CD4-positive, alpha-beta T cell treated with Interleukin-10 for 1 hour (primary cell): ENCODE data around the gene TLN1.
A peak's percentile ranks its signal among the peaks of the same experiment; 100 is the strongest.

Source experiments
- DNase-seq: peaks from one replicate; pipeline ENCODE4 v3.0.0-alpha.2; 2020

TLN1 gene

GRCh38 chr9:35705372-35705771 is 26.6 kb downstream of the TLN1 start:
- no peak for DNase-seq

DNA sequence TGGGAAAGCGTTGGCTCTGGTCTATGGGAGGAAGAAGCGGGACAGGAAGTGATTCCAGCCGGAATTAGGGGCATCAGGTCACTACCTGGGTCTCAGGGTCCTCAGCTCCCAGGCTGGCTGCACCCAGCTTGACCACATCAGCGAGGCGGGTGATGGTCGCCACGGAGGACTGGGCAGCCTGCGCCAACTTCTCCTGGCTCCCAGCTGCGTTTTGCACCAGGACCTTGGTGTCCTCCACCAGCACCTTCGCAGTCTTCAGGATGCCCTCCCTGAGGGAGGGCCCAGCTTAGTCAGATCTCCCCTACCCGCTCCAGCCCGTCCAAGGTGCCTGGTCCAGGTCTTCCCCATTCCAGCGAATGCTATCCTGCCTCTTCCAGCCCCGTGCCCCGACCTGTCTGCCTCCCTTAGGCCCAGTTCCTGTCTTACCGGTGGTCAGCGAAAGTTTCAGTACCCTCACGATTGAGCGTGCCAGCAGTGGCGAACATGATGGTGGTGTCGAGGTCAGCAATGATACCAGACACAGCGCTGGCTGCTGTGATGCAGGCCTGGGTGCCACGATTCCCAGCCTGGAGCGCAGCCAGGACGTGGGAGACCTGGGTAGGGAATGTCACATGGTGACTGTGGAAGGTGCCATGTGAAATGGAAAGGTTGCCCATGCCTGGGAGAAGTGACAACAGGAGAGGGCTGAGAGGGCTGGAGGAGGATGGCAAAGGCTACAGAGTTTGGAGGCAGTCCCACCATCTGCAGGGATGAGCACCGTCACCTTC is 27.9 kb downstream of the TLN1 start:
- no peak for DNase-seq

DNA sequence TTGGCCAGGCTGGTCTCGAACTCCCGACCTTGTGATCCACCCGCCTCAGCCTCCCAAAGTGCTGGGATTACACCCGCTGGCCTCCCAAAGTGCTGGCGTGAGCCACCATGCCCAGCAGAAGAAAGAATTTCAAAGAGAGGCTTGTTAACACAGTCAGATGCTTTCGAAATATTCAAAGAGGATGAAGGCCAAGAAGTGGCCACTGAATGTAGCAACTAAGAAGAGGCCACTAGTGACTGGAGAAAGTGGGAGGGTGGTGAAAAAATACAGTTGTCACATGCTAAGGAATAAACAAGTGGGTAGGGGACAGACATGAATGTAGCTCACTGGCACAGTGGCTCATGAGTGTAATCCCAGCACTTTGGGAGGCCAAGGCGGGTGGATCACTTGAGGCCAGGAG is 29.3 kb downstream of the TLN1 start:
- DNase-seq = no peak

DNA sequence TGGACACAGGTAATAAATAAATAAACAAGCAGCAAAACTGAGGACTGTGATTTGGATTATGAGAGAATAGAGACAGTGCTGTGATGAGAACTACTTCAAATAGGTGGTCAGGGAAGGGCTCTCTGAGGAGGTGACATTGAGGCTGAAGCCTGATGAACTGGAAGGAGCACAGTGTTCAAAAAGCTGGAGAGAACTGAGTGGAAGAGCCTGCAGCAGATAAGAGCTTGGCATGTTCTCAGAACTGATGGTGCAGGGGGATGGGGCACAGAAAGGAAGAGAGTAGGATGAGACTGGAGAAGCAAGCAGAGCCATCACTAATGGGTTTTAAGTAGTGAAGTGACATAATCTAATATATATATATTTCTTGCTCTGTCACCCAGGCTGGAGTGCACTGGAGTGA is 31.1 kb downstream of the TLN1 start:
- DNase-seq = no peak

GRCh38 chr9:35700031-35700430 is 32.0 kb downstream of the TLN1 start:
- DNase-seq = no peak

GRCh38 chr9:35698231-35698630 is 33.8 kb downstream of the TLN1 start:
- no peak for DNase-seq

DNA sequence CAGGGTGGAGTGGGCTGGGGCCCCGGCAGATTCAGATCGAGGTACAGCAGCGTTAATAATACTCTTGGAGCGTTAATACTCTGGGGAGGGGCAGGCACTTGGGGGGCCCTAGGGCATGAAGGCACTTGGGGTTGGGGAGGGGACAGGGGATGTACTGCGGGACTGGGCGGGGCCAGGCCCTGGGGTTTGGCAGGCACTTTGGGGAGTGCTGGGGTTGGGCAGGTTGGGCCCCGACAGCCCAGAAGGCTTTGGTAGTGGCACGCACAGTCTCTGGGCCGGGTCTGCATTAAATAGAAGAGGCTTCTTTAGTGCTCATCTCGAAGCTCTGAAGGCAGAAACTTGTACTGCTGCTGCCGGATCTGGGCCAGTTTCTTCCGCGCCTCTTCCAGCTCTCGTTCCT is 34.5 kb downstream of the TLN1 start:
- no peak for DNase-seq

DNA sequence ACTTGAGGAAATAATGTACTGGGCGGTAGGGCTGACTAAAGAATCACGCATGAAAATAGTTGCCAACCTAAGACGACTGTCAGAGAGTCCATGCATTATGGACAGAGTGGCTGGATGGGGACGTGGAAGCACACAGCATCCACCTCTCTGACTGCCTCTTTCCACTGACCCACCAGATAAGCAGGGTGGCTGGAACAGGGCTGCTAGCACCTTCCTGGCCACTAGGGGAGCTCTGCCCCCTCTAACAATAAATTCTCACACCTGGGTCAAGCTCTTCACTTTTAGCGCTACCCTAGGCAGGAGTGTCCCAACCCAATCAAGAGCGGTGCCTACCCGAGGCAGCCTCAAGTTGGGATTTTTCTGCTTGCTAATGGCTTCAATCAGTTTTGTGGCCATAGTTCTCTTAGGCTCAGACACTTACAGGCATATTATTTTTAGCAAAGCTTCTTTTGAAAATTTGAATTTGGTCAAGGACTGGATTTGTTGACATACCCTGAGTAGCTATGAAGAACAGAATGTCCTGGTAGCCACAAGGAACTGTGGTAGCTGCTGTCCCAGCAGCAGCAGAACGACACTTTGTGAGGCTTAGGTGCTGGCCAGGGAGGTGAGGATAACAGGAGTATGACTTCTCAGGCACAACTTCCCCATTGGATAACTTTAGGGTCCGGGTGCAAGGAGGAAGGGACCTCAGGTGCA is 35.3 kb downstream of the TLN1 start:
- peak; percentile 72 for DNase-seq

DNA sequence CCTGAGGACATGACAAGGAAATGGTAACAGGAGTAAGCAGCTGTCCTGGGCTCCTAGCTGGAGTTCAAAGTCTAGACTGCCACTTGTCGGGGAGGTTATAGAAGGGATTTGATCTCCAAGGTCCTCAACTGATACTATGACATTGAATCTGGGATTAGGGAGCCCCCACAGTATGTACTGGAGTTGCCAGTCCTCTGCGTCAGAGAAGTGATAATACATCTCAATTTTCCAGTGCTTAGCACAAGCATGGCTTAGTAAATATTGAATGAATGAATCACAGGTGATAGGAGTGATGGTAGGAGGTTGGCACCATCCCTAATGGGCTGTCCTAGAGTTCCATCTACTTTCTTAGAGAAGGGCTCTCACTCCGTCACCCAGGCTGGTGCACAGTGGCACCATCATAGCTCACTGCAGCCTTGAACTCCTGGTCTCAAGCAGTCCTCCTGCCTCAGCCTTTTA is 36.0 kb downstream of the TLN1 start:
- DNase-seq = no peak

- DNase-seq = no peak
Observed at GRCh38 chr9:35691757-35692301, 40.2 kb downstream of the TLN1 start.

- DNase-seq = no peak
Observed at GRCh38 chr9:35691334-35691650, 40.7 kb downstream of the TLN1 start.

GRCh38 chr9:35690614-35691333 is 41.2 kb downstream of the TLN1 start:
- DNase-seq = peak; percentile 33

DNA sequence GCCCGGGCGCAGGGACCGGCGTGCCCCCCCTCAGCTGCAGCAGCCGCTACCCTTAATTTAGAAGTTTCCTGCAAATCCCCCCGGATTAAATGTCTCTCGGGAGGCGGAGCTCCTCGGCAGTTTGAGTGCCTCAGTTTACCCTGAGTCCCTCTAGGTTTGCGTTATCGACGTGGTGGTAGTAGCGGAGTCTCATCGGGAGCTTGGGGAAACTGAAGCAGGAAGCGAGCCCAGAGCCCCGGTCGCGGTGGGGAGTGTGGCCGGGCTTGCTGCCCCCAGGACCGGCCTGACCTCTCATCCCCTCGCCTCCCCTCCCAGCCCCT is 41.7 kb downstream of the TLN1 start:
- no peak for DNase-seq

DNA sequence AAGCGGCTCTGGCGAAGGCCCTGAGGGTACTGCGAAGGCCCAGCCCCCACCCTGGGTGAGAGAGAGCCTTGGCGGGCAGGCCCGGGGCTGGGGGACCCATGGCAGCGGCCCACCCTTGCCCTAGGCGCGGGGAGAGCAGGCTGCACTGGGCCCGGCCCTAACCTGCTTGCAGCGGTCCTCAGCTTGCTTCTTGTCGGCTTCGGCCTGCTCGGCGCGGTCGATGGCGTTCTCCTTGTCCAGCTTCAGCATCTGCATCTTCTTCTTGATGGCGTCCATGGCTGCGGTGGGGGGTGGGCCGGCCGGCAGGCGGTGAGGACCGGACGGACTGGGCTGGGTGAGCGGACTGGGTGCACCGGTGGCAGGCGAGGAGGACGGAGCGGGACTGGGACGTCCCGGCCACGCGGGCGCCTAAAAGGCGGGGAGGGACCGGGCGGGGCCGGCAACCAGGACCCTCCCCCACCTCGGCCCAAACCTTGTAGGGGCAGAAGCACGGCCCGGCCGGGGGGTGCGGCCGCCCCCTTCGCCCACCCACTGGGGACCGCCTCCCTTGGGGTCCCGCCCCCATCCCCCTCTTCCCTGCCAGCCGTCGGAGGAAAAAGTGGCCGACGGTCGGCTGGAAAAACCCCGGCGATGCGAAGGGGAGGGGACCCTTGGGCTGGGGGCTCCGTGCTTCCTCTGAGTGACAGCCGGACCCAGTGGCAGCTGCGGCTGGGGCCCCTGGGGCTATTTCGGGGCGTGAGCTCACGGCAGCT is 42.3 kb downstream of the TLN1 start, which contains the start of gene TPM2:
Gene TPM2 (minus strand): TSS at position 384 of the 752 bp plus-strand sequence. CDS start 108 bp downstream, at position 276.
- no peak for DNase-seq

- DNase-seq = no peak
Observed at GRCh38 chr9:35688558-35689541, 43.1 kb downstream of the TLN1 start.

- no peak for DNase-seq
Observed at GRCh38 chr9:35687972-35688557, 43.9 kb downstream of the TLN1 start.

GRCh38 chr9:35687306-35687705 is 44.7 kb downstream of the TLN1 start:
- DNase-seq = no peak

- no peak for DNase-seq
Observed at GRCh38 chr9:35686222-35687203, 45.5 kb downstream of the TLN1 start.

DNA sequence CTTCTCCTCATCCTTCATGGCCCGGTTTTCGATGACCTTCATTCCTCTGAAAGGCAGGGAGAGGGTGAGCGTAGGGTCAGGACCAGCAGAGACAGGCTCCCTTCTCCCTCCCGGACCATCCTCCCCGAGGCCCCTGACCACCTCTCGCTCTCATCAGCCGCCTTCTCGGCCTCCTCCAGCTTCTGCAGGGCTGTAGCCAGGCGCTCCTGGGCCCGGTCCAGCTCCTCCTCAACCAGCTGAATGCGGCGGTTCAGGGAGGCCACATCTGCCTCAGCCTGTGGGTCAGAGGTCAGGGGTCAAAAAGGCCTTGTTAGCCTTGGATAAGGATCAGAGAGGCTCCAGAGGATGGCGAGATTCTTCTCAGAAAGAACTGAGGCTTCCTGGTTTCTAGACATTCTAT is 46.5 kb downstream of the TLN1 start:
- DNase-seq = no peak

- DNase-seq = no peak
Observed at GRCh38 chr9:35684921-35685320, 47.1 kb downstream of the TLN1 start.
